Germinal center (tissue), 1 donor: ENCODE measurements around the gene PAF1.
A peak's percentile ranks its signal among the peaks of the same experiment; 100 is the strongest.

ENCODE experiments used
- DNase-seq: peaks from one replicate; pipeline ENCODE4 v3.0.0; 2012; ENCODE audit warnings: mixed read lengths, low spot score

The PAF1 gene

DNA sequence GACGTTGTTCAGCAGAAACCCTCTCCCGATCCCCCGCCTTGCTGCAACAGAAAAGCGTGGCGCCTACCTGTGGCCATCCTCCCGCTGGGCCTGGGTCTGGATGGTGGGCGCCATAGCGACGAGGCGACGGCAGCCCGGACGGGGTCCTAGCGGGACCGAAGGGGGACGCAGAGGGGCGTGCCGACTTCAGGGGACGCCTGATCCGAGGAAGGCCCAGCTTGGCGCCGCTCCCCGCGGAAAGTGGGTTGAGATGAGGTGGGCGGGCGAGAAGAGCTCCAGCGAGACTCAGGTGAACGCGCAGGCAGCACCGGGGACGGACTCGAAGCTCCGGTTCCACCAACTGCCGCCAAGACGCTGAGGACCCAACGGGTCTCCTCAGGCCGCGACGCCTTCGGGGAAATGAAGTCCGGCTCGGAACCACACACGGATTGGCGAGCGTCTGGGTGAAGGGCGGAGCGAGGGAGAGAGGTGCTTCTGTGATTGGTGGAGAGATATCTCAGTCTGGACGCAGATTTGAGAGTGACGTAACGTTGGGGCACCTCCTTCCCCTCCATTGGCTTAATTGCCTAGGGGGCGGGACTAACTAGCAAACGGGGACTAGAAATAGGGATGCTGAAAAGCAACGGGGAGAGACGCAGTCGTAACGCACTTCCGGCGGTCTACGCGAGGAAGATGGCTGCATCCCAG is at the start of gene PAF1, which contains the start of gene MED29:
Gene PAF1 (minus strand): TSS at position 356 of the 687 bp plus-strand sequence. CDS start 242 bp downstream, at position 114.
Gene MED29 (plus strand): TSS at position 628 of the 687 bp plus-strand sequence. CDS start 45 bp downstream, at position 673.
- DNase-seq: peak; percentile 99

DNA sequence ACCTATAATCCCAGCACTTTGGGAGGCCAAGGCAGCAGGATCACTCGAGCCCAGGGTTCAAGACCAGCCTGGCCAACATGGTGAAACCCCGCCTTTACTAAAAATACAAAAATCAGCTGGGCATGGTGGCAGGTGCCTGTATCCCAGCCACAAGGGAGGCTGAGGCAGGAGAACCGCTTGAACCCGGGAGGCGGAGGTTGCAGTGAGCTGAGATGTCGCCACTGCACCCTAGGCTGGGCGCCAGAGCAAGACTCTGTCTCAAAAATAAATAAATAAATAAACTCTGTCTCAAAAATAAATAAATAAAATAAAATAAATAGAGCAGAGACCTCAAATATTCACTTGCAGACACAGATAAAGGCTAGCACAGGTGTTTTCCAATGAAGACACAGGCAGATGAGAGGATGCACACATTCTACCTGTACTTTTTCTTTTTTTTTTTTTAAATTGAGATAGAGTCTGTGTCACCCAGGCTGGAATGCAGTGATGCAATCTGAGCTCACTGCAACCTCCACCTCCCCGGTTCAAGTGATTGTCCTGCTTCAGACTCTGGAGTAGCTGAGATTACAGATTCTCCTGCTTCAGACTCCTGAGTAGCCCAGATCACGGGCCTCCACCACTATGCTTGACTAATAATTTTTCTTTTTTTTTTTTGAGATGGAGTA is 47.5 kb upstream of the PAF1 start:
- no peak for DNase-seq

DNA sequence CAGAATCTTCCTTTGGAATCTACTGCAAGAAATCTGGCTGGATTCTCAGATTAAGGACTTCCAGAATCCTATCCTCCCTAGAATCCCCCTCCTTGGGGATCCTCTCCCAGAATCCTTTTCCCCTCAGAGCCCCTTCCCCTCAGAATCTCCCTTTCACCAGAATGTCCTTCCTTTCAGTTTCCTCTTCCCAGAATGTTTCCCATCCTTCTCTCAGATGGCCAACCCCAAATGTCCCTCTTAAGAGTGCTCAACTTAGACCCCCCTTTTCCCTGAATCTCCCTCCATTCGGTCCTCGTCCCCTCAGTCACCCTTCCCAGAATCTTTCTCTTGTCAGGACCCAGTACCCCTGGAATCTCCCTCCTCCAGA is 45.4 kb upstream of the PAF1 start:
- DNase-seq: no peak

- DNase-seq: peak; percentile 92
Measured at GRCh38 chr19:39435499-39436349, 44.8 kb upstream of the PAF1 start, which contains the start of gene RPS16. RPS16 (minus strand) TSS chr19:39435949; CDS start chr19:39435895, 54 bp downstream.

- DNase-seq: no peak
Measured at GRCh38 chr19:39434123-39435076, 43.5 kb upstream of the PAF1 start.

DNA sequence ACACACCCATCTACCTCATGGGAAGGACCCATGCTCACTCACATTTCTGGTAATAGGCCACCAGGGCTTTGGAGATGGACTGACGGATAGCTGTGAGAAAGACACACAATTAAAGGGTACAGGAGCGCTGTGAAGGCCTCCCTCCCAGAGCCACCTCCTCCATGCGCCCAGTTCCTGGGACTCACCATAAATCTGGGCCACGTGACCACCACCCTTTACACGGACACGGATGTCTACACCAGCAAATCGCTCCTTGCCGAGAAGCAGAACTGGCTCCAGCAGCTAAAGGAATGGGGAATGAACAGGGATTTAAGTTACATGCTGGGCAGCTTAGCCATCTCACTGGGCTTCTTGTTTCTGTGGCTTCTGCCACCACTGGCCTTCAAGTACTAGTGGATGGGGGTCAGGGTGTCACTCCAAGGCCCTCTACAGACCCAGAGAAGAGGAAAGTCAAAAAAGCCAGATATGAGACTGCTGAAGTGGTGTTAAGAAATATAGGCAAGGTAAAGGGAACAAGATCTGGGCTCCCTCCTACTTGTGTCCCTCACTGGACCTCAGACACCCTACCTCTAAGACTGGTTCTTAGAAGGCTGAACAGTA is 42.7 kb upstream of the PAF1 start:
- no peak for DNase-seq

DNA sequence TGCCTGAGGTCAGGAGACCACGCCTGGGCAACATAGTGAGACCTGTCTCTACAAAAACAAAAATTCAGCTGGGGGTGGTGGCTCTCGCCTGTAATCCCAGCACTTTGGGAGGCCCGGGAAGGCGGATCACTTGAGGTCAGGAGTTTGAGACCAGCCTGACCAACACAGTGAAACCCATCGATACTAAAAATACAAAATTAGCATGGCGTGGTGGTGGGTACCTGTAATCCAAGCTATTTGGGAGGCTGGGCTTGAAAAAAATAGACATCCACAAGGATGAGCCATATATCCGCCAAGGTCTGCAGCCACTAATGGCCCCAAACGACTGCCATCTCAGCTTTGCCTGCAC is 41.7 kb upstream of the PAF1 start:
- DNase-seq: no peak

DNA sequence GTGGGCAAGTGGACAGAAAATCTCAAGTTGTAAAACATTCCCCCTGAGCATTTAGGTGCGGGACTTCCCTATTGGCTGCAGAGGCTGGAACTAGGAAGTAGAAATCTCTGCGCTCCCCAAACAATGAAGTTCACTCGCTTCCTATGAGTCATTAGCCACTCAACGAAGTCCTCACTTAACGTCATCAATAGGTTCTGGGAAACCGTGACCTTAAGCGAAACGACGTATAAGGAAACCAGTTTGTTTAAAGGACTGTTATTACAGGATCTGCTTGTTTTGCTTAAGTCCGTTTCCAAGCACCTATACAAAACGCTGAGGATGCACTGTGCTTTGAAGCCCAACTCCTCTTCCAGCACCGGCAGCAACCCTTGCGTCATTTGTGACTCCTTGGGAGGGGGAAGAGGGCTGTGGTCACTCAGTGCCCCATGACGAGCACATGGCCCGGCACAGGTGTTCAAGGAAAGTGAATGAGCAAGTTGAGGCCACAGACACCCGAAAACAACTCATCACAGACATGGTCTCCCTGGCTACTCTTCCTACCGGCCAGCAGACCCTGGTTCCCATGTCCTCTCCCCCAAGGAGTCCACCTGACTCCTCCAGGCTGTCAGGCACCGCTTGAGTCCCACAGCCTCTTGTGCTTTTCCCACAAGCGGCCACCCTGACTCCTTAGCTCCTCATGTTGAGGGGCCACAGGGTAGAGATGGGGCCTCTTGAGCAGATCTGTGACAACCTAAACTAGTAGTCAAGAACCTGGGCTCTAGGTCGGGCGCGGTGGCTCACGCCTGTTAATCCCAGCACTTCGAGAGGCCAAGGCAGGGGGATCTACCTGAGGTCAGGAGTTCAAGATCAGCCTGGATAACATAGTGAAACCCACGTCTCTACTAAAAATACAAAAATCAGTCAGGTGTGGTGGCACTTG is 40.0 kb upstream of the PAF1 start:
- no peak for DNase-seq

DNA sequence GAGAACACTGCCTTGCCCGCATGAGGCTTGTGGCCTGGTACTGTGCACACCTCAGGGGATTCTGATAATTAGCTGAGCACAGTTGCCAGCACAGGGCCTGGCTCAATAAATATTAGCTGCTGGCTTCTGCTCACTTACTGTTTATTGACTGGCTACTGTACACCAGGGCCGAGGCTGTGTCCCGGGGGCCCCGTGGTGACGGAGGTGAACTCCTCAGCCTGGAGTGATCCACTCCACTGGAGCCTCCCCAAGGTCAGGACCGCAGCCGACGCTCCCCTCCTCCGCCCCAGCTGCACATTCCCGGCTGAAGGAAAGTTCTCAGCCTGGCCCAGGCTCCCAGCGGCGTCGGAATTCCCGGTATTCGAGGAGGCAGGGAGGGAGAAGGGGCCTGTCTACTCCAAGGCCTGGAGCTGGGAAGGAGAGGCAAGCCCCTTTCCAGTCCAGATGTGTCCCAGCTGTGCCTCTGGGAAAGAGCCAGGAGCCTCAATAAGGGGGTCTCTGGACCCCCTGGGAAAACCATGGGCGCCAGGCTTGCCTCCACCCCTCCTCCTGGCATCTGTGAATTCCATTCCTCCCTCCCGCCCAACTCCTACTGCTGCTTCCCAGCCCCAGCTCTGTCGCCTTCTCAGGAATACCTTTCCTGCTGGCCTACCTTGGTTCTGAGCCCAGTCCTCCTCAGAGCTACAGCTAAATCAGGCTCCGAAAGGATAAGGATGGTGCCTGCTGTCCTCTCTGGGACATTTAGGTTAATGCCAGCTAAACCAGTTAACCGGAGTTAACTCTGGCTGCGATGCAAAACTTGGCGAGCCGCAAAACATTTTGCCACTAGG is 37.6 kb upstream of the PAF1 start:
- DNase-seq: no peak

GRCh38 chr19:39427707-39428106 is 36.8 kb upstream of the PAF1 start:
- DNase-seq: no peak

- DNase-seq: no peak
Measured at GRCh38 chr19:39426170-39426569, 35.3 kb upstream of the PAF1 start.

DNA sequence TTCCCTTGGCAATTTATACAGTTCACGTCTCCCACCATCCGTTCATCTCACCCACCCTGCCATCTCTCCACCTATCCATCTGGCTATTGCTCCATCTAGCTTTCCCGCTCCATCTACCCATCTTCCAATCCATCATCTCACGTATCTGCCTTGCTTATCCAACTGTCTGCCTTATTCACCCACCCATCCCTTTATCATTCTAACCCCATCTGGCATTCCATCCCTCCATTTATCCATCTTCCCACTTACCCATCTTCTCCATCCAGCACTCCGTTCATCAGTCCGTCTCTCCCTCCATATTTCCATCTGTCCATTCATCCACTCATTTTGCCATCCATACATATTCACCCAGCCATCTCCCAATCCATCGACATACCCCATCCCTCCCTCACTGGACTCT is 34.8 kb upstream of the PAF1 start:
- no peak for DNase-seq

- DNase-seq: no peak
Measured at GRCh38 chr19:39424934-39425333, 34.0 kb upstream of the PAF1 start.

GRCh38 chr19:39423258-39424086 is 32.6 kb upstream of the PAF1 start:
- no peak for DNase-seq

GRCh38 chr19:39422020-39422419 is 31.1 kb upstream of the PAF1 start:
- DNase-seq: no peak

GRCh38 chr19:39420769-39421168 is 29.9 kb upstream of the PAF1 start:
- DNase-seq: no peak

DNA sequence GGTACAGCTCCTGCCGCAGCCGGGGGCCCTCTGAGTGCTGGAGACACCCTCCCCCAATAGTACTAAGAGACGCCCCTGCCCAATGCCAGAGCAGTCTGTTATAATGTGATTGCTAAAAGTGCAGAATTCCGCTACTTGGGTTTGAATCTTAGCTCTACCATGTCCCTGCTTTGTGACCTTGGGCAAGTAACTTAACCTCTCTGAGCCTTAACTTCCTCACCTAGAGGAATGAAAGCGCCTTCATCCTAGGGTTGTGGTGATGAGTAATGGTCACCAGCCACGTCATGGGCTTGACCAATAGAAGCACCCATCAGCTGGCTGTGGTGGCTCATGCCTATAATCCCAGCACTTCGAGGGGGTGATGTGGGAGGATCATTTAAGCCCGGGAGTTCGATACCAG is 28.1 kb upstream of the PAF1 start:
- no peak for DNase-seq

DNA sequence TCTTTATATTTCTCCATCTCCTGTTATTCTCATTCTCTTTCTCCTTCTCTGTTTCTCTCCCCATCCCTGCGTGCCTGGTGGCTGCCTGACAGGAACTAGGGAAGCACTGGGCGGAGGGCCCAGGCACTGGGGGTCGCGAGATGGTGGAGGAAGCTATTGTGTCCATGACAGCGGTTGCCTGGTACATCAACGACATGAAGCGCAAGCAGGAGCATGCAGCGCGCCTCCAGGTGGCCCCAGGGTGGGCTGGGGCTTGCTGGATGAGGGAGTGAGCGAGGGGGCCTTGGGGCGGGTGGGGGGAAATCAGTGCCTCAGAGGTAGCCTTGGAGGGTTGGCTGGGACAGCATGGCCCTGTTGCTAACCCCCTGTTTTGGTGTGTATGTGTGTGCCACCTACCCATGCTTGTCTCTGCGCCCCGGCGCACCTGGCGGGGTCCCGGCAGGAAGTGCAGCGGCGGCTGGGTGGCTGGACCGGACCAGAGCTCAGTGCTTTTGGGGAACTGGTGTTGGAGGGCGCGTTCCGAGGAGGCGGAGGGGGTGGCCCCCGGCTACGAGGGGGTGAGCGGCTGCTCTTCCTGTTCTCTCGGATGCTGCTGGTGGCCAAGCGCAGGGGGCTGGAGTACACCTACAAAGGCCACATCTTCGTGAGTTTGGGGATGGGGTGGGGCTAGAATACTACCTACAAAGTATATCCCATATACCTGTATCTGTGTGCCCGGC is 26.7 kb upstream of the PAF1 start:
- DNase-seq: no peak
